Activated CD4-positive, alpha-beta T cell treated with anti-CD3 and anti-CD28 coated beads for 36 hours (primary cell): Measurements from ENCODE around the gene RAB41. TPM values are rescaled to one million over a fixed set of nuclear protein-coding genes. Genes with fewer than 3 reads are reported as not detected.
"Not testable (repeated sequence)": the region's sequence is repeated elsewhere in the genome, so short reads cannot be mapped to it uniquely, and the experiment has no call there.

Experiments used
- ATAC-seq: fragments of 200-7000 bp; cut with Tn5 transposase; one replicate; pipeline ENCODE4 v1.10.0; 2021; ENCODE audit warnings: mild to moderate bottlenecking, moderate library complexity
- CTCF ChIA-PET: fragments of 350-600 bp; sonication (Branson Sonifier 250); formaldehyde crosslinking; loops from one replicate; lab custom pipeline; 2021; ENCODE audit warnings: antibody characterized with exemption; lab: Charles Lee
- POLR2A ChIA-PET: fragments of 350-600 bp; sonication (Branson Sonifier 250); formaldehyde crosslinking; loops from one replicate; lab custom pipeline; 2021; ENCODE audit warnings: antibody characterized with exemption, inconsistent platforms; lab: Charles Lee
- DNase-seq: peaks from one replicate; pipeline ENCODE4 v3.0.0-alpha.2; 2020
- H3K27ac Mint-ChIP-seq: one replicate; pipeline ENCODE4 v1.8.0; 2021; ENCODE audit warnings: mixed read lengths
- H3K27me3 Mint-ChIP-seq: one replicate; pipeline ENCODE4 v1.8.0; 2021; ENCODE audit warnings: mixed read lengths
- H3K36me3 Mint-ChIP-seq: one replicate; pipeline ENCODE4 v1.8.0; 2021; ENCODE audit warnings: low read depth, mixed read lengths
- H3K4me1 Mint-ChIP-seq: one replicate; pipeline ENCODE4 v1.8.0; 2021; ENCODE audit warnings: mixed read lengths
- H3K4me3 Mint-ChIP-seq: one replicate; pipeline ENCODE4 v1.8.0; 2021; ENCODE audit warnings: mild to moderate bottlenecking, moderate library complexity, mixed read lengths
- H3K9me3 Mint-ChIP-seq: one replicate; pipeline ENCODE4 v1.8.0; 2021; ENCODE audit warnings: low read depth, mixed read lengths
- intact Hi-C, 2 experiments: fragments of 100-400 bp; cut with DNase I in 1 of 2; cut with micrococcal nuclease in 1 of 2; formaldehyde crosslinking; loops; one replicate each; pipeline versions ENCODE4 v1.14.2 to v1.15.1; 2022 to 2024; cut with DNase I, micrococcal nuclease
- total RNA-seq, 2 experiments: library from RNA; stranded (reverse); gene quantifications; one replicate each; pipeline ENCODE4 v1.2.3, GENCODE V29; 2021

RAB41 gene
- total RNA-seq, 2 experiments from 2014 or later = not detected

DNA sequence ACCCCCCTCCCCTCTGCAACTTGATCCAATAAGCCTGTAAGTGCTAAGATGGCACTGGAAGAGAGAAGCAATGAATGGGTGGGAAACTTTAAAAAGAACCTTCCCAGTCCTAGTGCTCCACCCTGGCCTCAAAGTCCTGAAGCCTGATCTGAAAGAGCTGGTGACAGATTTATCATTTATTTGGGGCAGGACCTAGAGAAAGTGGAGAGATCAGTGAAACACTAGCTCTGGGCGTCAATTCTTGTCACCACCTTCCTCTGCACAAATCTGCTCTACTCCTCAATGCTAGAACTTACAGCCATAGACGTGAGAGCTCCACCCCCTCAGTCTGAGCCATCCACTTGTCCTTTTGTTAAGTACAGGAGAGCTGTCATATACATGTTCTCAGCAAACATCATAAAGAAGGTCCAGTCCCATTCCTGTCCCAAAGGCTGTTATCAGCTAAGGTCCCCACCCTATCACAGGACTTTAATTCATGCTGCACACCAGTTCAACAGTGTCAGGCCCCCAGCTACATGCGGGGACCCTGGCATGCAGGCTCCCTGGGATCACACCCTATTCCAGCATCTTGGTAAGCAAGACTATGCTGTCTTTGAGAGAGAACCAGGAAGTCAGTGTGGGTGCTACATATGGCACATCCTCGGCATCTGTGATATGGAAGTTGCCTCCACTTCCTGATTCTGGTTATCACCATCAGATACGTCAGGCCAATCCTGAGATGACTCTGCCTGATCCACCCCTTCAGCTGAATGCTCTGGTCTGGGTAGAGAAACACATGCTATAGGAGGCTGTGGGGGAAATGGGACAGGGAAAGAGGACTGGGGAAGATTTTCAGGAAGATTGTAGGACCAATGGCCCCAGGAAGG lies 24.3 kb upstream of the RAB41 start:
- peaks cover 24% of the 10 kb centered on the region for H3K4me1 Mint-ChIP-seq
- H3K36me3 Mint-ChIP-seq = peaks cover 2% of the 10 kb centered on the region
- no peak overlapping the region for H3K4me3 Mint-ChIP-seq
- ChIA-PET CTCF (no interaction called here), POLR2A (no interaction called here)
- H3K9me3 Mint-ChIP-seq = no peaks in the 10 kb centered on the region
- intact Hi-C loops = no loop called here
- H3K27ac Mint-ChIP-seq = no peak overlapping the region
- no peak for ATAC-seq
- DNase-seq = no peak
- no peaks in the 10 kb centered on the region for H3K27me3 Mint-ChIP-seq

GRCh38 chrX:70260104-70260503 lies 21.9 kb upstream of the RAB41 start, which contains the start of gene P2RY4:
TSS of gene P2RY4 (minus strand) at chrX:70260204. CDS start at chrX:70259624, 580 bp downstream.
- H3K27ac Mint-ChIP-seq = no peak within 1 kb of the TSS
- no peaks in the 10 kb centered on the region for H3K4me1 Mint-ChIP-seq
- DNase-seq (no peak), ATAC-seq (no peak)
- ChIA-PET POLR2A (no interaction called here), CTCF (interaction anchor here (1.1 kb wide), 1 partner anchor 14 kb away, joined by 3 read pairs; no protein-coding TSS in a partner anchor)
- H3K4me3 Mint-ChIP-seq = no peak within 1 kb of the TSS
- H3K9me3 Mint-ChIP-seq = no peaks in the 10 kb centered on the region
- H3K27me3 Mint-ChIP-seq = no peaks in the 10 kb centered on the region
- intact Hi-C loops = no loop called here
- no peaks in the 10 kb centered on the region for H3K36me3 Mint-ChIP-seq

GRCh38 chrX:70262952-70263567 lies 18.9 kb upstream of the RAB41 start:
- POLR2A ChIA-PET = no interaction called here
- no peak overlapping the region for H3K4me3 Mint-ChIP-seq
- no peak overlapping the region for H3K27ac Mint-ChIP-seq
- CTCF ChIA-PET = interaction anchor here (0.6 to 1.6 kb wide), 6 partner anchors 10 to 115 kb away, joined by 3 to 7 read pairs (median 4); no protein-coding TSS in a partner anchor
- no peaks in the 10 kb centered on the region for H3K36me3 Mint-ChIP-seq
- H3K9me3 Mint-ChIP-seq = no peaks in the 10 kb centered on the region
- H3K27me3 Mint-ChIP-seq = no peaks in the 10 kb centered on the region
- intact Hi-C loops = loop anchor here (1.0 to 2.0 kb wide), 2 partner anchors 66 kb away; no protein-coding TSS in a partner anchor
- peak; percentile 83 for ATAC-seq
- no peaks in the 10 kb centered on the region for H3K4me1 Mint-ChIP-seq
- DNase-seq = peak; percentile 71

DNA sequence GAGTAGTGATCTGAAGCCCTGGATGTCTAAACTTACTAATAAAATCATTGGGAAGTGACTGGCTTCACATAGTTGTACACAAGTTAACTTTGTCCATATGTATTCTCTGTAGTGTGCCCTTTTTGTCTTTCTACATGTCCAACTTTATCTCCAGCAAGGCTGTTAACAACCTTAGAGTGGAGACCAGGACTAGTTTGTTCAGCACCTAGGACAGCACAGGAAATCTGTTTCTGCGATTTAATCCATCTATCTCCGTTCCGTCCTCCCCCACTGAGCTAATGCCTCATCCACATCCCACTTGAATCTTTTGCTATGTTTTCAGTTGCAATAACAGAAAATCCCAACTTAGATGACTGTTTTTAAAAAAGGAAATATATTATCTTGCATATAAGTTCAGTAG lies 17.2 kb upstream of the RAB41 start:
- H3K4me3 Mint-ChIP-seq = no peak overlapping the region
- H3K9me3 Mint-ChIP-seq = no peaks in the 10 kb centered on the region
- no peak for DNase-seq
- H3K27ac Mint-ChIP-seq = no peak overlapping the region
- intact Hi-C loops = no loop called here
- ChIA-PET POLR2A (no interaction called here), CTCF (no interaction called here)
- H3K27me3 Mint-ChIP-seq = no peaks in the 10 kb centered on the region
- ATAC-seq = no peak
- H3K36me3 Mint-ChIP-seq = no peaks in the 10 kb centered on the region
- no peaks in the 10 kb centered on the region for H3K4me1 Mint-ChIP-seq

DNA sequence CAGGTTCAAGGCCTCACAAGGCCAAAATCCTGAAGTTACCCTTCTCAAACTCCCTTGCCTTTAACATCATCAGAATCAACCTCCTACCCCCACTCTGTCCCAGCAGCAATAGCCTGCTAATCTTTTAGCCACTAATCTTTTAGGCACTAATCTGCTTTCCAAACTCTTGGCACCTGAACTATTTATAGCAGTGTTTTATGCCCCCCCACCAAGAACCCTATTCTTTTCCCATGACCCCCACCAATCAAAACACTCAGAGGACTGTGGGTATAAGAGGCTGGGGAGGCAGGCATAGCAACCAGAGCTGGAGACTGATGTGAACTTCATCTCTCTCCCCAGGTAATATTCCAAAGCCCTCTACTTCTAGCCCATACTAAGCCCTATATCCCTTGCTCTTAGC lies 13.9 kb upstream of the RAB41 start, which contains the start of gene ARR3:
TSS of gene ARR3 (plus strand) at position 301 of the 400 bp plus-strand sequence. CDS start 1,052 bp downstream, outside the sequence.
- H3K36me3 Mint-ChIP-seq = no peaks in the 10 kb centered on the region
- intact Hi-C loops = no loop called here
- CTCF ChIA-PET = interaction anchor here (0.7 kb wide), 1 partner anchor 314 kb away, joined by 3 read pairs; no protein-coding TSS in a partner anchor

DNA sequence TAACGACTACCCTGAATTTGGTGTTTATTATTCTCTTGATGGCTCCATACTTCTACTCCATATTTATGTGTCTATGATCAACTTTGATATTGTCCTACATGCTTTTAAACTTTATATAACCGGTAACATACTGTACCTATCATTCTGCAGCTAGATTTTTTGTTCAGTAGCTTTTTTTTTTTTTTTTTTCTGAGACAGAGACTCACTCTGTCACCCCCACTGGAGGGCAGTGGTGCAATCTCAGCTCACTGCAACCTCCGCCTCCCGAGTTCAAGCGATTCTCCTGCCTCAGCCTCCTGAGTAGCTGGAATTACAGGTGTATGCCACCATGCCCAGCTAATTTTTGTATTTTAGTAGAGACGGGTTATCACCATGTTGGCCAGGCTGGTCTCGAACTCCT lies 7.9 kb upstream of the RAB41 start:
- POLR2A ChIA-PET, H3K36me3 Mint-ChIP-seq, DNase-seq, H3K27me3 Mint-ChIP-seq, H3K9me3 Mint-ChIP-seq, ATAC-seq, H3K4me3 Mint-ChIP-seq, H3K4me1 Mint-ChIP-seq, H3K27ac Mint-ChIP-seq, intact Hi-C loops: not testable (repeated sequence)
- CTCF ChIA-PET = interaction anchor here (0.6 to 1.4 kb wide), 3 partner anchors 10 to 985 kb away, joined by 3 read pairs; no protein-coding TSS in a partner anchor

More for the DNA sequence above, 13.9 kb upstream of the RAB41 start, which contains the start of gene ARR3:
- Mint-ChIP-seq H3K9me3 (no peaks in the 10 kb centered on the region), H3K27ac (no peak within 1 kb of the TSS), H3K4me3 (no peak within 1 kb of the TSS), H3K4me1 (no peaks in the 10 kb centered on the region), H3K27me3 (no peaks in the 10 kb centered on the region)
- POLR2A ChIA-PET = no interaction called here
- ATAC-seq (no peak), DNase-seq (no peak)

GRCh38 chrX:70279081-70279480 lies 2.9 kb upstream of the RAB41 start:
- Mint-ChIP-seq H3K36me3 (no peaks in the 10 kb centered on the region), H3K4me1 (no peaks in the 10 kb centered on the region), H3K27me3 (no peaks in the 10 kb centered on the region), H3K4me3 (no peak overlapping the region), H3K9me3 (no peaks in the 10 kb centered on the region), H3K27ac (no peak overlapping the region)
- no peak for DNase-seq
- intact Hi-C loops = no loop called here
- ATAC-seq = no peak
- CTCF ChIA-PET = interaction anchor here (1.0 kb wide), 1 partner anchor 9 kb away, joined by 3 read pairs; no protein-coding TSS in a partner anchor
- POLR2A ChIA-PET = no interaction called here

- H3K27ac Mint-ChIP-seq = no peak overlapping the region
- ATAC-seq (no peak), DNase-seq (no peak)
- ChIA-PET CTCF (interaction anchor here (0.6 kb wide), 1 partner anchor 1824 kb away, joined by 4 read pairs; no protein-coding TSS in a partner anchor), POLR2A (no interaction called here)
- no peak overlapping the region for H3K4me3 Mint-ChIP-seq
- intact Hi-C loops = no loop called here
- H3K9me3 Mint-ChIP-seq = no peaks in the 10 kb centered on the region
- no peaks in the 10 kb centered on the region for H3K27me3 Mint-ChIP-seq
- peaks cover 2% of the 10 kb centered on the region for H3K36me3 Mint-ChIP-seq
- H3K4me1 Mint-ChIP-seq = no peaks in the 10 kb centered on the region
Measured at GRCh38 chrX:70280573-70280972, 1.4 kb upstream of the RAB41 start.

- no peak for DNase-seq
- intact Hi-C loops = no loop called here
- CTCF ChIA-PET = interaction anchor here (0.7 kb wide), 1 partner anchor 58 kb away, joined by 3 read pairs; no protein-coding TSS in a partner anchor
Measured at GRCh38 chrX:70289168-70289792, 7.3 kb downstream of the RAB41 start.

DNA sequence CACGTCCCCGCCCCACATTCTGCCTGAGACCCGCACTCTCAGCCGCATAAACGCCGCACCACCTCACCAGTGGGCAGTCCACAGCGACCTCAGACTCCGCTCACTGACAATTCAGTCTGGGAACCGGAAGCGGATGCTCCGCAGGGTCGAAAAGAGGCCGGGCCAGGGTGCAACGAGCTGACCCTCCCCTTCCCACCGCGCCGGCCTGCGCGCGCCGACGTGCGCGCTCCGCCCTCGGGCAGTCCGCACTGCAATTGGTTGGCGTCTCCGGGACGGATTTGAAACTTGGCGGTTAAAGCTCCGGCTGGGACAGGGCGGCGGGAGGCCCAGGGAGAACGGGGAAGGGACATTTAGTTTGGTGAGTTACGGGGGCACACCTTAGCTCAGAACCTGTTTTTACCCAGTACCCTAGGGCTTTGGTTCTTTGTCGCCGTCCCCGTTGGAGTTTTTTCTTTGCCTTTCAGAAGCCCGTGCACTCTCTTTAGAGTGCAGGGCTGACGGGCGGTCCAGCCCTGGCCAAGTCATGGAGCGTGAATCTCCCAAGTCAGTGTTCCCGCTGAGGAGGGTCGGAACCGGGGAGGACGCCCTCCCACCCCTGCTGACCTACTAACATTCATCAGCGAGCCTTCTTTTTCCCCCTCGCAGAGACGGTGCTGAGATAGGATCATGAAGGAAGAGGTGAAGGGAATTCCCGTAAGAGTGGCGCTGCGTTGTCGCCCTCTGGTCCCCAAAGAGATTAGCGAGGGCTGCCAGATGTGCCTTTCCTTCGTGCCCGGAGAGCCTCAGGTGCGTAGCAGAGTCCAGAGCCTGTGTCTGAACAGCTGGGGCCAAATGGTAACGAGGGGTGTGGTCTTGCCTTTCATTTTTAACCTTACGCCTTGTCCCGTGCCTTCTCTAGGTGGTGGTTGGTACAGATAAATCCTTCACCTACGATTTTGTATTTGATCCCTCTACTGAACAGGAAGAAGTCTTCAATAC lies 8.1 kb downstream of the RAB41 start, which contains the start of the genes KIF4A and PDZD11:
TSS of gene KIF4A (plus strand) at position 312 of the 978 bp plus-strand sequence. CDS start at position 667, 355 bp downstream.
TSS of gene PDZD11 (minus strand) at position 135 of the 978 bp plus-strand sequence. CDS start 586 bp downstream, outside the sequence.
- ChIA-PET POLR2A (interaction anchor here (0.6 kb wide), 2 partner anchors 55 to 1181 kb away, joined by 3 to 4 read pairs; no protein-coding TSS in a partner anchor), CTCF (interaction anchor here (0.7 to 0.9 kb wide), 2 partner anchors 58 to 162 kb away, joined by 3 to 4 read pairs; no protein-coding TSS in a partner anchor)
- peaks cover 12% of the 10 kb centered on the region for H3K36me3 Mint-ChIP-seq
- H3K4me1 Mint-ChIP-seq = peaks cover 18% of the 10 kb centered on the region
- H3K27me3 Mint-ChIP-seq = no peaks in the 10 kb centered on the region
- H3K9me3 Mint-ChIP-seq = no peaks in the 10 kb centered on the region
- intact Hi-C loops = loop anchor here in 1 of 2 experiments (1.0 to 2.0 kb wide), 4 partner anchors 93 to 829 kb away; partner anchors contain the start of genes IGBP1 and MED12
- ATAC-seq = peak; percentile 100
- H3K4me3 Mint-ChIP-seq = peak within 1 kb of the TSS; percentile 88
- peak within 1 kb of the TSS; percentile 82 for H3K27ac Mint-ChIP-seq
- peak; percentile 89 for DNase-seq

More at GRCh38 chrX:70289168-70289792, 7.3 kb downstream of the RAB41 start:
- Mint-ChIP-seq H3K27ac (peak overlapping the region; percentile 75), H3K4me1 (peaks cover 18% of the 10 kb centered on the region), H3K27me3 (no peaks in the 10 kb centered on the region), H3K9me3 (no peaks in the 10 kb centered on the region), H3K4me3 (peak overlapping the region; percentile 88), H3K36me3 (peaks cover 12% of the 10 kb centered on the region)
- POLR2A ChIA-PET = no interaction called here
- ATAC-seq = peak; percentile 5
